GM21529 (cell line): ENCODE measurements around the gene APH1B.
"Not testable (repeated sequence)": the region's sequence is repeated elsewhere in the genome, so short reads cannot be mapped to it uniquely, and the experiment has no call there.

Source experiments
- ATAC-seq: cut with Tn5 transposase; IDR thresholded peaks from one replicate; pipeline ENCODE4 v1.9.1; 2021; ENCODE audit not compliant: unreplicated experiment

The APH1B gene

DNA sequence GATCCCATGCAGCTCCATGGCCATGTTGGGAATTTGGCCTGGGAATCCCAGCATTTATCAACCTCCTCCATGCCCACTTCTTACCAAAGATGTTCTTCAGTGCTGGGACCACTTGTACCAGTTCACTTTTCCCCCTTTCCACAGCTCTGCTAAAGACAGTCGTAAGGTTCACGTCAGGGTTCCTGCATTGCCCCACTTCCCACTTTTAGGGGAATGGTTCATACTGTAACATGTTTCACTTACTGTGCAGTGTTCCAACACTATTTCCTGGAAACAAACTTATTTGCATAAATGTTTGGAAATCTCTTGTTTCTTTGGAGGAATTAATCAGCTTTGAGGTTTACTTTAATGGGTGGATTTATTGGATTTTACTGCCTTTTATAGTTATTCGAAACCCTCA lies 17.0 kb downstream of the APH1B start:
- ATAC-seq, result no peak

DNA sequence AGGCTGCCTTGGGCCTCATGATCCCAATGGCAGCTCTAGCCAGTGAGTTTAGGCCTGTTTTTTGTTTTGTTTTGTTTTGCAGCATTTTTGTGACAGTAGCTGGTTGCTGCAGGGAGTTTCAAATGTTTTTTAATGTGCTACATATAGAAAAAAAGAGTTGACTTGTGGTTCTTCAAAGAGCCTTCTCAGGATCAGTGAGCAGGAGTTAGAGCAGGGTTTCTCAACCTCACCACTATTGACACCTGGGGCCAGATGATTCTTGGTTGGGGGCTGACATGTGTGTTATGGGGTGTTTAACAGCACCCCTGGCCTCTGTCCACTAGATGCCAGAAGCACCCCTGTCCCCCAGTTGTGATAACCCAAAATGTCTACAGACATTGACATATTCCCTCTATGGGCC lies 17.9 kb downstream of the APH1B start:
- no peak for ATAC-seq

DNA sequence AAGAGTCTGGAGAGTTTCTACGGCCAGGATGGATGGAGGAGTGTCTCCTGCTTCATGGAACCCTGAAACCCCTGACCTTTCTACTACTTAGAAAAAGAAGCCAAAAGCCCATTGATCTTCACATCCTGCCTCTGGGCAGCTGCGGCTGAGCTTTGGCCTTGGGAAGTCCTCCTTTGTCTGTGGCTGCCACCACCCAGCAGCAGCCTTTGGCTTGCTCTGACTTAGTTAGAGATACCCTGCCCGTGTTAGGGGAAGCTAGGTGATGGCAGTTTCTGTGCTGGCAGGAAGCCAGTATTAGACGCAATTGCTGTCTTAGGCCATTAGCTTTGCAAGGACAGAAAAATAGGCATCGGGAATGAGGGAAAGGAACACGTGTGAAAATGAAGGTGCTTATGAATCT lies 18.8 kb downstream of the APH1B start:
- ATAC-seq, result no peak

DNA sequence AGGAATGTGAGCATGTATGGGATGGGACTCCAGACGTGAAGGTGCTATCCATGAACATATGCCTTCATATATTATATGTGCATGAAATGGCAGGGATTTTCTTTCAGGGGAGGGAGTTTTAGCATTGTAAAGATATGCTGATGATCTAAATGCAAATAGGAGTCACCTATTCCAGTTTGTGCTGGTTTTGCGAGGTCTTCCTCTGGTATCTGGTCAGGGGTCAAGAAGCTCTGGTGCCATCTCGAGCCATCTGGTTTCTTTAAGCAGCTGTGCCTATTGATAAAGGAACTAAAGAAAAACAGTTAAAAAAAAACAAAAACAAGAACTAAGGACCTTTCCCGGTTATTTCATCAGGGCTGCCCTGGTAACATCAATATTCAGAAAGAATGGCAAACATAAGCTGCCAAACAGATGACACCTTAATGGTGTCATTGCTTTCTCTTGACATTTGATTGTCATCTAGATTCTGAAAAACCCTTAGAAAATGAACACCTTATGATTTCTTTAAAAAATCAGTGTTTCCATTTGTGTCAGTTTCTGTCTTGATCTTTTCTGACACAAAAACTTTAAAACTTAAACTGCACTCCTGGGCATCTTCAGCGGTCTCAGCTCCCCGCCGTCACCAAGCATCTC lies 22.7 kb downstream of the APH1B start:
- ATAC-seq, result no peak

DNA sequence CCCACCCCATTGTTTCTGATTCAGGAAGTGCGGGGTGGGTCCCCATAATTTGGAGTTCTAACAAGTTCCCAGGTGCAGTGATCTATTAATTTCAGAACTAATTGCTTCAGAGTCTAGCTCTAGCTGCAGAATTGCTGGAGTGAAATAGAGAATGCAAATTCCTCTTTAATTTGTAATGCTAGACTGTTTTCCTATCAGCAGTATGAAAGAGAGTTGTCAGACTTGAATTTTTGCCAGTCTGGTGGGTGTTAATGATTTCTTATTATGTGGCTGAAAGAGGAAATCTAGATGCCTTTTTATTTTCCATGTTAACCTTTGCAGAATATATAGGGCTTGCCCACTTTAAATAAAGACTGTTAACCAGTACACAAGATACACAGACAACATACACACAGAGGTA lies 23.7 kb downstream of the APH1B start:
- ATAC-seq, result no peak

DNA sequence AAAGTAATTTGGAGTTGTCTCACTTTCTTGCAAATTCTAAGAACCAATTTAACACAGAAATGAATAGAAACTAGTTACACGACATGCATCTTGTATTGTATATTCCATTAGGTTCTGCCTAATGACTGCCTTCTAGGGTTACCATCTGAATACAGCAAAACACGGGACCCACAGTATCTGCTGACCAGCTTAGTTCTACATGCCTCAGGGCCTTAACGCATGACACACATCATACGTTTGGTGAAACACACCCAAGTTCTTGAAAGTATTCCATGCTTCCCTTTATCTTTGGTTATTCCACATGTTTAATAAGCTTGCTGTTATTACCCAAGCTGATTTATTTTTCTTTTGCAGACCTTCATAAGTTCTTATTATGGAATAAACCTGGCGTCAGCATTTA lies 27.9 kb downstream of the APH1B start:
- ATAC-seq, result no peak

DNA sequence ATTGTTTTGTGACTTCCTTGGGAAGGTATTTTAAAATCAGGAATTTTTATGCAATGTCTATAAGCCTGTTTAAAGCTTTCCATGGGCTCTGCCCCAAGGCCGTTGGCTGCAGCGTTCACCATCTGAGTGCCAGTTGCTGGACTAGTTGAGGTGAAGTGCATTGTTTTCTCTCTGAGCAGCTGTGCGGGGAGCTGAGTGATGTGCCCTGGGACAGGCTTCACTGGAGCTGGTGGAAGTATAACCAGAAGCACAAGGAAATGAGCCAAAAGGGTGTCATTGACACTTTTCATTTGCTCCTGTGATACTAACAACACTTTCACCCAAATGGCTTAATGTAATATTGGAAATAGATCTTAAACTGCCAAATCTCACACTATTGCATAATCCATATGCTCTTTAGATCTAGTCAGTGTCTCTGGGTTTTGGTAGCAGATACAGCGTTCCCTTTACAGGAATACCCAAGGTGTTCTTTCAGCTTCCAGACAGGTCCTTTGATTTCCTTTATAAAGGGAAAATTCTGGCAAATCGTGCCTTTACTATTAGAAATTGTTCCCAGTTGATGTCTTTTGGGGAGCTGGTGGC lies 29.2 kb downstream of the APH1B start:
- no peak for ATAC-seq

DNA sequence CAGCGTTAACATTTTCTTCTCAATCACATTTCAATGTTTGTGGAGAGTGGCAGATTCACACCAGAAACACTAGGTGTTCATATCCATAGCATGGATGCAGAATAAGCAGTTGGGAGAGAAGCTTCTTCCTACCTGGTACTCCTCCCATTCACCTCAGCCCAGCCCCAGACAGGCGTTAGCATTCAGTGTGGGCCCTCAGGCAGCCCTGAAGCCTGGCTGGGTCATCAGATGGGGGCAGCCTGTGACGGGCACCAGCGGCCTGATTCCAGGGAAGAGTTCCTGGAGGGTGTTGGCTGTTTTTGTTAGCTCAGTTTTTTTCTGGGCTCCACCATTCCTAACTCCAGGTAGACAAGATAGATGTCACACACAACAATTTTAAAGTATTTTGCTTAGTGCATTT lies 31.1 kb downstream of the APH1B start:
- no peak for ATAC-seq

DNA sequence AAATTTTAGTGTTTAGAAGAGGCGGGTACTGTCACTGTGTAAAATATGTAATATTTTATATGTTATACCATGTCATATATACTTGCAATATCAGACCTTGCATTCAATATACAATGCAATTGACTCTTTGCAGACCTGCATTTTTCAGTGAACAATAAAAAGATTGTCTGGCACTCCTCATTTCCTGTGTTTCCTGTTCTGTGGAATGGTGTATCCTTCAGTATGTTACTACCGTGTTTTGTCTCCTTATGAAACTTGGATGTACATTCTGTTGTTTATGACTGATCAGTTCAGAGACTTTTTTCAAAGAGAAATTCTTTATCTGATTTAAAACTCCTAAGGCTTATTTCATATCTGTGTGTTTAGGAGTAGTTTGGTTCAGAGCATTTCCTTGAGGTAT lies 31.5 kb downstream of the APH1B start:
- no peak for ATAC-seq

DNA sequence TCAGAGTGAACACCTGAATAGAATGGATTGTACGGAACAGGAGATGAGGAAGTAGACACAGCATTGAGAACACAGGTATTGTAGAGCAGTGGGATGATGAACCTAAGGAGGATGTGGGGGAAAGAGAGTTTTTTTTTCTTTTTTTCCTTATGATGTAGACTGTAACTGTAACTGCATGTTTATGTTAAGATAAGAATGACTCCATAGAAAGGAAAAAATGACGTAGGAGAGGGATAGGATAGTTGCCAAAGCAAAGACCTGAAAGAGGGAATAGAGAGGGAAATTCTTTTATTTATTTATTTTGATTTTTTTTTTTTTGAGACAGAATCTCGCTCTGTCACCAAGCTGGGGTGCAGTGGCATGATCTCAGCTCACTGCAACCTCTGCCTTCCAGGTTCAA lies 33.2 kb downstream of the APH1B start:
- no peak for ATAC-seq

DNA sequence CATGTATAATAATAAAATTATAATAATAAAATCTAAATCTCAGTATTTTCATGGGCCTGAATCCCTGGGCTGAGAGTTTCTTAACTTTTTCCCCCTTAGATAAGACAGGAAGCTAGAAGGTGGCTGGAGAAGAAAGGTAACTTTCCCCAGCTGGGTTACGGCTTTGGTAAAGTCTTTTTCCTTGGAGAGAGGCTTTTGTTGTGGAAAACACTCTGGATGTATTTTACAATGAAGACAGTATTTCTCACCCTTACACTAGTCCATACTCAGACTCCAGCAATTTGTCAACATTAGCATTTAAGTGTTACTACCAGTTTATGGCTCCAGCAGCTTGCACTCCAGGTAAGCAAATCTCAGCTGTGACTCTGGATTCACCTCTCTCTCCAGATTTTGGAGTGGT lies 34.9 kb downstream of the APH1B start:
- no peak for ATAC-seq

DNA sequence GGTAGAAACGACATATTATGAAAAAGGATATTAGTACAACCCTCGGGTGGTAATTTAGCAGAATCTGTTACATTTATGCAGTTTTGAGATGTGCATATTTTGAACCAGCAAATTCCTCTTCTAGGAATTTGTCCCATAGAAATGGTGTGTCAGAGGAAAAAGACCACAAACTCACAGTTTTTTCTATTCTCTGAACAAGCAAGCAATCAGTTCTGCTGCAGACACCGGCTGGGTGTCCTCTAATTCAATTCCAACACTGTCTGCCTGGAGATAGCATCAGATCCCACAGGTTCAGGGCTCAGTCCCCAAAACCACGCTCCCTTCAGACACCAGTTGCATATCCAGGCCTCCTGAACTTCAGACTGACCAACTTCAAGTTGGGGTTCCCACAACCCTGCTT lies 36.4 kb downstream of the APH1B start:
- ATAC-seq, result no peak

DNA sequence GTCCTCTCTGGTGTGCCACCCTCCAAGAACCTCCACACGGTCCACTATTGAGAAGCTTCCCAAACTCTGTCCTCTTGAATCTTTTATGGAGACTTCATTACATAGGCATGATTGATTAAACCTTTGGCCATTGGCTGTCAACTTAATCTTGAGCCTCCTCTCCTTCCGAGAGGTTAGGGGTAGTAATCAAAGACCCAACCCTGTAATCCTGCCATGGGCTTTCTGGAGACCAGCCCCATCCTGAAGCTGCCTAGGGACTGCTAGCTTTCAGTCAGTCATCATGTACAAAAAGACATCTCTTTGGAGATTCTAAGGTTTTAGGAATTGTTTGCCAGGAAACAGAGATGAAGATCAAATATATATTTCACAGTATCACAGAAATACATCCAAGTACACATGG lies 37.0 kb downstream of the APH1B start:
- no peak for ATAC-seq

DNA sequence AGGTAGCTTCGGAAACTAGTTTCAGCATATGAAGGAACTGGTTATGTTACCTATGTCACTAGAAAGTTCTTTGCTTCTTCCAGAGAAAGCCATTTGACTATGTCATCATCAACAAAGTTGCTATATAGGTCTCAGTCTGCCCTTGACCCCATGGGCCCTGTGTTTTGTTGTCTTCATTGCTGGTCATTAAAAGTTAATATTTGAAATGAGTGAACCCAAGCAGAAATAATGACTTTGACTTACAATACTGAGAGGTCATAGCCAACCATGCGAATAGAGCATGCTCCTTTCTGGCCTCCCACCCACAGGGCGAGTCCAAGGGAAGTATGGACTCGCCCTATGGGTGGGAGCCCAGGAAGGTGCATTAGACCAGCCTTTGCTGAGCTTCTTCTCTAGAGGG lies 40.9 kb downstream of the APH1B start:
- ATAC-seq, result no peak

DNA sequence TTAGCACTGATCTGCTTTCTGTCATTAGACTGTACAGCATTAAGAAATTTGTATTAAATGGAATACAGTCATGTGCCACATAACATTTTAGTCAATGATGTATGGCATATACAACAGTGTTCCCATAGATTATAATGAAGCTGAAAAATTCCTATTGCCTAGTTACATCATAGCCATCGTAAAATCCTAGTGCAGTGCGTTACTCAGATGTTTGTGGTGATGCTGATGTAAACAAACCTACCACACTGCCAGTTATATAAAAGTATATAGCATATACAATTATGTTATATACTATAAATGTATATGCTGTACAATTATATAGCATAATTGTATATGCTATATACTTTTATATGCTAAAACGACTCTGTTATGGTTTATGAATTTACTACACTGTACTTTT lies 41.7 kb downstream of the APH1B start:
- no peak for ATAC-seq

DNA sequence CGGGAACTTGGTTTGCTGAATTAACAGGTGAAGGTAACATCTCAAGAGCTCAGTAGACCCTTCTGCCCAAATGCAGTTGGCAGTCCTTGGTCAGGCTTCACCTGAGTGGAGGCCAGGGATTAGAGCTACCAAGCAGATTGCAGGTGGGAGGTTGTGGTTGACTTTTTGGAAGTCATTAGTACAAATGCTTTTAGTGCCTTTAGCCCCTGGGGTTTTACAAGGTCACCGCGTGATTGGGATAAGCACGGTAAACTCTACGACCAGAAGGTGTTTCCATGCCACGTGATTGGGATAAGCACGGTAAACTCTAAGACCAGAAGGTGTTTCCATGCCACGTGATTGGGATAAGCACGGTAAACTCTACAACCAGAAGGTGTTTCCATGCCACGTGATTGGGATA lies 43.0 kb downstream of the APH1B start:
- ATAC-seq, result not testable (repeated sequence)

DNA sequence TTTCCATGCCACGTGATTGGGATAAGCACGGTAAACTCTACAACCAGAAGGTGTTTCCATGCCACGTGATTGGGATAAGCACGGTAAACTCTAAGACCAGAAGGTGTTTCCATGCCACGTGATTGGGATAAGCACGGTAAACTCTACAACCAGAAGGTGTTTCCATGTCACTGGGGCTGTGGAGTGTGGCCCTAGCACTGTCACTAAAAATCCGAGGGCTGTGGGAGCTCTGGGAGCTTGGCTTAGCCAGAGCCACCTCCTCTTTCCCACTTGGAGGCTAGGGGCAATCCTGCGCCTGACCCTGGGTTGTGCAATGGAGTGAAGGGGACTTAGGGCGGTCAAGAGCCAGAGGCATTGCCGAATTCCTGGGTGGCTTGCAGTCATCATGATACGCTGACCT lies 43.6 kb downstream of the APH1B start:
- not testable (repeated sequence) for ATAC-seq

DNA sequence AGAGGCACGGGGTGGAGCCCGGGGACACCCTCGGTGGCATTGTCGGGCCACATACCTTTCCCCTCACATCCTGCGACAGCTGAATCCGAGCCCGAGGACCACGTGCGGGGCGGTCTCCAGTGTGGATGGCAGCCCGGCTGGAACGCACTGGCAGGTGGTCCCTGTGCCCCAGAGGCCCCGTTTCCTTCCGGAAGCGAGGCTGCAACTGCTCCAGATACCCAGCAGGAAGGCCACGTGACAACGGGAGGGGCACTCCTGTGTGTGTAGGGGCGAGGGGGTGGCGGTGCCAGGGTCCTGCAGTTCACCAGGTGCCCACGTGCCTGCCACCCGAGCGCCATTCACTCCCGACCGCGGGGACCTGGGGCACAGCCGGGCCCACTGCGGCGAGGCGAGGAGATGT lies 44.1 kb downstream of the APH1B start:
- ATAC-seq, result no peak

DNA sequence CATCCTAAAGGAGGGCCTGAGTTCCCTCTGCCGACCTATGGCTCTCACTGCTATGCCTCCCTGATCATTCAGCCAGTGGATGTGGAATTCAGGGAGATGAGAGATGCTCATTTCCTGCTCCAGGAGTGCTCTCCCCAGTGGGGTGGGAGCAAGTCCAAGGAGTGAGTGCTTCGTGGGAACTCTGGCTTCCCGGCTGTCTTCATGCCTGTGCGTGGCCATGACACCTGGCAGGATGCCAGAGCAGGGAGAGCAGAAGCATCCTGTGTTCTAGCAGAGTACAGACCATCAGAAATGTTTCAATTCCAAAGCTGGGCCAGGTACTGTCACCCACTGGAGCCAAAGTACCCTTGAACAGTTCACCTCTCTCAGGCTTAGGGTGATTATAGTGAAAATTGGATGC lies 45.1 kb downstream of the APH1B start:
- ATAC-seq, result no peak

DNA sequence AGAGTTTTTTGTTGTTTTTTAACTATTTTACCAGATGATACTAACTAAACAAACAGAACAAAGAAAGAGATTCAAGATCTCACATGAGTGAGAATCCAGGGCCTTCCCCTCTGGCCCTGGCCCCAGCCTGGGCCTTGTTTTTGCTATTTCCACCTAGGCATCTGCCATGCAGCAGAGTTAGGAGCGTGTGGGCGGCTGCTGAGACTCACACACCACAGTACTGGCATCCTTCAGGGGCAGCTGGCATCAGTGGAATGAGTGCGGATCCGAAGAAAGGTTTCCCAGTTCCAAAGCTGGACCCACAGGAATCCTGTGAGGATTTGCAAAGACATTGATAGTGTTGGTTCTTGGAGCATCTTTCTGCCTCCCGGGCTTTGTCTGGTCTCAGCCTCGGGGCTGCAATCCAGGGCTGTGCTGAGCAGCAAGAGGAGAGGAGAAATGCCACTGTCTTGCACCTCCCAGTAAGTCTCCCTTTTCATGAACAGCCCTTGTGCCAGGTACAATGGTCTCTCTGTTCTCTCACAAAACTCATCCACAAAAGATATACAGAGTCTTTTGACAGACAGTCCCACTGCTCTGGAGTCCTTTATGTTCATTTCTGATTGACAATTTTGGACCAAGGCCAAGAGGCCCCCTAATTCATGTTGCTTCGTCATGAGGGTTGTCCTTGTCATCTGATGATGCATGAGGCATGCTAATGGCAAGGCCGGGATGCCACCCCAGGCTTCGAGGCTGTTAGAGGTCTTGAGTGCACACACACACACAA lies 46.6 kb downstream of the APH1B start:
- no peak for ATAC-seq

DNA sequence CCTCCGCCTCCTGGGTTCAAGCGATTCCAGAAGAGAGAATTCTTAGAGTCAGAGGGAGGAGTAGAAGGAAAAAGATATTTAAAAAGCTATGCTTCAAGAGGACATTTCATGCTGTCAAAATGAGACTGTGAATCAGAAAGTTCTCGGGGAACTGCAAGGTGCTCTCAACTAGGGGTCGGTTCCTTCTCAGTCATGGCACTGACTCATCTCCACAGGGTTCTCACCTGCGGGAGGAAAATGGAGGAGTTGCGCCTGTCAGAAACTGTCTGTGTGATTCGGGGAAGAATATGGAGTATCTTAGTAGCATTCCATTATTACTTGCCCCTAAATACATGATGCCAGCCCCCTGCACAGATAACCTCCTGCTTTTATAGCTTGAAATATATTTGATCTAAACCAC lies 47.4 kb downstream of the APH1B start:
- ATAC-seq, result no peak

DNA sequence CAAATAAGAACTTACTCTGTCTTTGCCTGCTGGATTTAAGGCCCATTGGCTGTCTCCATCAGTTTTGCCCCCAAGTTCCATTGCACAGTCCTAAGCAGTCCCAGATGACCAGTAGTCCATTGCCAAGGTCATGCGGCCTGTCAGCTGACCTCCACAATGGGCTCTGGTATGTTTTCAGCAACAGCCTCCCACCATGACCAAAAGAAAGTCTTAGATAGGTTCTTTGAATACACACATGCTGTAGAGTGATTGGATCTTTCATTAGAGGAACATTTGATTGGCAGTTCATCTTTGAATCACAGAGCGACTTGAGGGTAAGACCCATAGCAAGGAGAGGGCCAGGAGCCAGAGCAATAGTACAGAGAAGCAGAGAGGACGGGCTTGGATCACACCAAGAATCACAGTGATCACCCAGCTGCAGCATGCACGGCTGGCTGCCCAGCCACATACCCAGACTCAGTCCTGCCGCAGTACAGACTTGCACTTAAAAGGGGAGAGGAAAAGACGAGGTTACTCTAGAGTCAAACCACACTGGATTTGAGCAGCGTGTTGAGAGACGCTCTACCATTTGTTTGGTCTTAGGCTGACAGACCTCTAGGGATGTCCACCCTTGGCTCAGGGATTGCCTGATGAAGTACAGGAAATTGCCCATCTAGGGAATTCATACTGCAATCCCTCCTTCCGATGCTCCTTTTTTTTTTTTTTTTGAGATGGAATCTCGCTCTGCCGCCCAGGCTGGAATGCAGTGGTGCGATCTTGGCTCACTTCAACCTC lies 50.4 kb downstream of the APH1B start:
- no peak for ATAC-seq
